ENCODE results near the gene CLCN2. TPM values are rescaled to one million over a fixed set of nuclear protein-coding genes. Genes with fewer than 3 reads are reported as not detected.
A peak's percentile ranks its signal among the peaks of the same experiment; 100 is the strongest.

CLCN2 gene
- total RNA-seq, 4 donors from 2014 or later: 0.77 to 20.8 (median 7.3) TPM

DNA sequence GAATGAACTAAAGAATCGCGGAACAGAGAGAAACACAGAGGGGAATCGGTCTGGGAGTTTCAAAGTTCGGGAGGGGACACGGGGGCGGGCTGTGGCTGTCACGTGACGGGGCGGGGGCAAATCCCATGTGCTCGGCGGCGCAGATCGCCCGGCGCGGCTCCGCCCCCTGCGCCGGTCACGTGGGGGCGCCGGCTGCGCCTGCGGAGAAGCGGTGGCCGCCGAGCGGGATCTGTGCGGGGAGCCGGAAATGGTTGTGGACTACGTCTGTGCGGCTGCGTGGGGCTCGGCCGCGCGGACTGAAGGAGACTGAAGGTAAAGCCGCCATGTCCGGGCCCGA, 47.1 kb downstream of the CLCN2 start, which contains the start of gene EIF4G1:
Gene EIF4G1, plus strand, starts transcription at position 244 of the 337 bp plus-strand sequence. CDS start 1,191 bp downstream, outside the sequence.
- TF ChIP-seq, protein P1, sequence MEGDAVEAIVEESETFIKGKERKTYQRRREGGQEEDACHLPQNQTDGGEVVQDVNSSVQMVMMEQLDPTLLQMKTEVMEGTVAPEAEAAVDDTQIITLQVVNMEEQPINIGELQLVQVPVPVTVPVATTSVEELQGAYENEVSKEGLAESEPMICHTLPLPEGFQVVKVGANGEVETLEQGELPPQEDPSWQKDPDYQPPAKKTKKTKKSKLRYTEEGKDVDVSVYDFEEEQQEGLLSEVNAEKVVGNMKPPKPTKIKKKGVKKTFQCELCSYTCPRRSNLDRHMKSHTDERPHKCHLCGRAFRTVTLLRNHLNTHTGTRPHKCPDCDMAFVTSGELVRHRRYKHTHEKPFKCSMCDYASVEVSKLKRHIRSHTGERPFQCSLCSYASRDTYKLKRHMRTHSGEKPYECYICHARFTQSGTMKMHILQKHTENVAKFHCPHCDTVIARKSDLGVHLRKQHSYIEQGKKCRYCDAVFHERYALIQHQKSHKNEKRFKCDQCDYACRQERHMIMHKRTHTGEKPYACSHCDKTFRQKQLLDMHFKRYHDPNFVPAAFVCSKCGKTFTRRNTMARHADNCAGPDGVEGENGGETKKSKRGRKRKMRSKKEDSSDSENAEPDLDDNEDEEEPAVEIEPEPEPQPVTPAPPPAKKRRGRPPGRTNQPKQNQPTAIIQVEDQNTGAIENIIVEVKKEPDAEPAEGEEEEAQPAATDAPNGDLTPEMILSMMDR (IDR thresholded peaks at IDR 0.05): no peak
- peak; percentile 46 to 76 for TF ChIP-seq POLR2A (IDR thresholded peaks at IDR 0.05)
- Histone ChIP-seq H3K4me3 (peak within 1 kb of the TSS; percentile 59 to 86), H3K27ac (peak within 1 kb of the TSS; percentile 94 to 97), H3K36me3 (no peaks in the 10 kb centered on the region), H3K4me1 (peaks cover 0 to 15% of the 10 kb centered on the region in 2 donors), H3K9me3 (no peaks in the 10 kb centered on the region), H3K27me3 (no peaks in the 10 kb centered on the region)
- peak; percentile 95 for DNase-seq
- intact Hi-C loops (cut with DNase I; ENCODE audit: low total_unique reads): loop anchor here (10.0 kb wide), 1 partner anchor 130 kb away; the partner anchor contains the start of gene ABCF3

DNA sequence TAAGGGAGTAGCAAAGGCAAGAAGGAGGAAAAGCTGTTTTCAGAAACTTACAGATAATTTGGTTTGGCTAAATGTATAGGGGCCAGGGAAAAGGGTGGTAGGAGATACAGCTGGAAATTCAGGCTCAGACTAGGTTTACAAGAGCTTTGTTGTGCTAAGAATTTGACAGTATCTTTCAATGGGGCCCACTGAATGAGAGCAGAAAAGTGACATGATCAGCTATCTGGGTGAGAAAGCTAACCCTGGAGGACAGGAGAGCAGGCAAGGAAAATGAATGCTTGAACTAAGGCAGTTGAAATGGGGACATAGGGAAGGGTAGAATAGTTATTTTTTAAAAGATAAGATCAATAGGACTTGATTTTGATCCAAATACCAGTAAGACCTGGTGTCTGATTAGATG, 49.8 kb downstream of the CLCN2 start:
- no peak overlapping the region for H3K27ac ChIP-seq
- no peak for DNase-seq
- no peak for TF ChIP-seq POLR2A (IDR thresholded peaks at IDR 0.05)
- TF ChIP-seq, protein P1 (IDR thresholded peaks at IDR 0.05): no peak
- H3K27me3 ChIP-seq: no peaks in the 10 kb centered on the region
- intact Hi-C loops (cut with DNase I; ENCODE audit: low total_unique reads): loop anchor here (10.0 kb wide), 1 partner anchor 127 kb away; the partner anchor contains the start of gene ABCF3
- no peaks in the 10 kb centered on the region for H3K36me3 ChIP-seq
- H3K4me3 ChIP-seq: no peak overlapping the region
- peaks cover 0 to 3% of the 10 kb centered on the region in 2 donors for H3K4me1 ChIP-seq
- H3K9me3 ChIP-seq: no peaks in the 10 kb centered on the region

DNA sequence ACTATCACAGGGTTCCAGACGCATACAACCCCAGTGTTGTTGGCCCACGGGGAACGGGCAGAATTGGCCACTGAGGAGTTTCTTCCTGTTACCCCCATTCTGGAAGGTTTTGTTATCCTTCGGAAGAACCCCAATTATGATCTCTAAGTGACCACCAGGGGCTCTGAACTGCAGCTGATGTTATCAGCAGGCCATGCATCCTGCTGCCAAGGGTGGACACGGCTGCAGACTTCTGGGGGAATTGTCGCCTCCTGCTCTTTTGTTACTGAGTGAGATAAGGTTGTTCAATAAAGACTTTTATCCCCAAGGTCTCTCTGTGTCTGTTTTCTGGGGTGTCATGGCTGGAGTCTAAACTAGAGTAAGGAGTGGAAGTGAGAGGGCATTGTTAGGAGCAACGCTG, 52.7 kb downstream of the CLCN2 start:
- DNase-seq: no peak
- no peak overlapping the region for H3K27ac ChIP-seq
- no peaks in the 10 kb centered on the region for H3K36me3 ChIP-seq
- no peaks in the 10 kb centered on the region for H3K4me1 ChIP-seq
- TF ChIP-seq, protein P1 (IDR thresholded peaks at IDR 0.05): no peak
- no peak for TF ChIP-seq POLR2A (IDR thresholded peaks at IDR 0.05)
- H3K9me3 ChIP-seq: no peaks in the 10 kb centered on the region
- no peak overlapping the region for H3K4me3 ChIP-seq
- intact Hi-C loops (cut with DNase I; ENCODE audit: low total_unique reads): no loop called here
- no peaks in the 10 kb centered on the region for H3K27me3 ChIP-seq

DNA sequence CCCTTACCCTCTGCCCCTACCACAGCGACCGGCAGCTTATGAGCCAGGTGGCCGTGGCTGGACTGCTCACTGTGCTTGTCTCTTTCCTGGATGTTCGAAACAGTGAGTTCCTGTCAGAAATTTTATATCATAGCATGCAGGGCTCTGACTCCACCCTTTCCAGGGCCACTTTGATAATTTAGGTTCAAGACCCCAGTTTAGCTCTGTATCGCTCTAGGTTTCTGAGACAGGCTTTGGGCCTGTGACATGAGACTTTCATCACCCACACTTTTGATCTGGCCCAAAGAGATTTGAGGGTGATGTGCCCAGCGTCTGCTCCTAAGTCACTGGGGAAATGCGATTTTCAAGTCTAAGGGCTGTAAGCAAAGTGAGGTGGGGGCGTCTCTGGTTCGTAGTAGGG, 53.5 kb downstream of the CLCN2 start:
- TF ChIP-seq, protein P1 (IDR thresholded peaks at IDR 0.05): no peak
- no peak for TF ChIP-seq POLR2A (IDR thresholded peaks at IDR 0.05)
- Histone ChIP-seq H3K9me3 (no peaks in the 10 kb centered on the region), H3K4me1 (no peaks in the 10 kb centered on the region), H3K4me3 (no peak overlapping the region), H3K27ac (no peak overlapping the region), H3K27me3 (no peaks in the 10 kb centered on the region), H3K36me3 (no peaks in the 10 kb centered on the region)
- no peak for DNase-seq
- intact Hi-C loops (cut with DNase I; ENCODE audit: low total_unique reads): no loop called here

DNA sequence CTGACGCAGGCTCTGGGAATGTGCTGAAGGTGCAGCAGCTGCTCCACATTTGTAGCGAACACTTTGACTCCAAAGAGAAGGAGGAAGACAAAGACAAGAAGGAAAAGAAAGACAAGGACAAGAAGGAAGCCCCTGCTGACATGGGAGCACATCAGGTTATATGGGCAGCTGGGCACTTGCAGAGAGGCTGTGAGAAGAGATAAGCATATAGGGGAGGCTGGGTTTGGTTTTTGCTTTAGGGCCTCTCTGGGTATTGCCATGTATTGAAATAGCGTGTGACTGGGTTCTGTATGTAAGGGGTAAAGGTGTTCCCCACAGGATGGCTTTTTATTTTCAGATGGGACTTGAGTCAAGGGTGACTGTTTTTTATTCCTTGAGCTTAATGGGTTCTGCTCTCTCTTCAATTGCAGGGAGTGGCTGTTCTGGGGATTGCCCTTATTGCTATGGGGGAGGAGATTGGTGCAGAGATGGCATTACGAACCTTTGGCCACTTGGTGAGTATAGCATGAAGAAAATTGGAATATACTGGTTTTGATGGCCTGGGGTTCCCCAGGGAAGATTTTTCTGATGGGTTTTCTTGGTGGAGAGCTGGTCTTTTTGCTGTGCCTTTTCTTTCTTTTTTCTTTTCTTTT, 54.9 kb downstream of the CLCN2 start:
- H3K27me3 ChIP-seq: no peaks in the 10 kb centered on the region
- intact Hi-C loops (cut with DNase I; ENCODE audit: low total_unique reads): no loop called here
- H3K4me1 ChIP-seq: no peaks in the 10 kb centered on the region
- H3K4me3 ChIP-seq: no peak overlapping the region
- no peak overlapping the region for H3K27ac ChIP-seq
- H3K36me3 ChIP-seq: no peaks in the 10 kb centered on the region
- TF ChIP-seq POLR2A (IDR thresholded peaks at IDR 0.05): no peak
- TF ChIP-seq, protein P1 (IDR thresholded peaks at IDR 0.05): no peak
- no peaks in the 10 kb centered on the region for H3K9me3 ChIP-seq
- no peak for DNase-seq
